ENCODE data around the gene CDH16. TPM values are rescaled to one million over a fixed set of nuclear protein-coding genes. Genes with fewer than 3 reads are reported as not detected.

The CDH16 gene
- total and polyA plus RNA-seq, 2 of the 13 experiments (the other 11 are each of a cell fraction or from before 2014, with no cell fraction given), result 2.7 to 3.9 TPM

- Histone ChIP-seq H3K4me2 (ENCODE audit: low read depth, low read length) (peak within 1 kb of the TSS; percentile 89), H4K20me1 (ENCODE audit: insufficient read depth, low read length) (no peaks in the 10 kb centered on the region; the same call in 1 of the 2 replicates), H3K9ac (ENCODE audit: insufficient read depth, low read depth, low read length) (peak within 1 kb of the TSS; percentile 90), H3K36me3 (replicated peaks in 1 of 2; ENCODE audit: control insufficient read depth in 1 of 2, insufficient read depth in 2 of 2, low read length in 2 of 2) (peaks cover 6 to 18% of the 10 kb centered on the region in 2 experiments; a peak in 4 of 5 replicates), H3K9me3 (ENCODE audit: low read length) (no peaks in the 10 kb centered on the region), H3K27me3 (ENCODE audit: control insufficient read depth in 1 of 2, insufficient read depth in 2 of 2, low read length in 2 of 2) (no peaks in the 10 kb centered on the region; a peak in 1 of 5 replicates), H2AFZ (ENCODE audit: low read length) (no peak within 1 kb of the TSS), H3K79me2 (ENCODE audit: insufficient read depth, low read length) (peaks cover 33% of the 10 kb centered on the region), H3K4me3 (replicated peaks in 1 of 3; ENCODE audit: insufficient read depth in 1 of 3, low read depth in 2 of 3, low read length in 3 of 3) (peak within 1 kb of the TSS; percentile 81 to 89 (median 88)), H3K27ac (ENCODE audit: extremely low read length, insufficient read depth, low read length) (peak within 1 kb of the TSS; percentile 81), H3K4me1 (ENCODE audit: insufficient read depth, low read length) (peaks cover 65% of the 10 kb centered on the region)
- DNase-seq (ENCODE audit: low spot score), result peak; percentile 77
- intact Hi-C loops (cut with micrococcal nuclease; ENCODE audit: unreplicated experiment), result loop anchor here (1.0 kb wide), 1 partner anchor 177 kb away; no protein-coding TSS in a partner anchor
- CTCF ChIA-PET (ENCODE audit: low intra/inter-chr PET ratio, low total read pairs), result no interaction called here
- WGBS (ENCODE audit: low lambda C conversion rate), result 0% methylated on average over 24 of the region's 76 CpGs
- POLR2A ChIA-PET, result interaction anchor here (0.7 to 2.4 kb wide), 11 partner anchors 8 to 133 kb away, joined by 3 to 20 read pairs (median 3); partner anchors contain the start of genes CDH16 and PDP2
- BruUV-seq (replicated peaks), result no TSS peak
- in situ Hi-C loops (cut with HindIII; ENCODE audit: extremely low pct_ligation_motif_present, low pct_unique_long_range_greater_than_20kb), result no loop called here
- peak; percentile 69 for ATAC-seq
- FAIRE-seq, result peak; percentile 76
- TF ChIP-seq AGO1 (IDR thresholded peaks at IDR 0.05; ENCODE audit: low read depth, low read length, poor library complexity, severe bottlenecking), result peak; percentile 65
- TF ChIP-seq HDAC1 (CRISPR knock-in tag; IDR thresholded peaks at IDR 0.05), result peak; percentile 99
- peak in 1 of 2 experiments; percentile 78; a peak in 2 of 4 replicates for TF ChIP-seq REST (IDR thresholded peaks at IDR 0.05; ENCODE audit: borderline replicate concordance in 1 of 2, low read depth in 1 of 2, low read length in 2 of 2)
- TF ChIP-seq CHCHD3 (CRISPR knock-in tag; IDR thresholded peaks at IDR 0.05), result peak; percentile 59; the same call in 1 of the 2 replicates
- TF ChIP-seq, protein P1, sequence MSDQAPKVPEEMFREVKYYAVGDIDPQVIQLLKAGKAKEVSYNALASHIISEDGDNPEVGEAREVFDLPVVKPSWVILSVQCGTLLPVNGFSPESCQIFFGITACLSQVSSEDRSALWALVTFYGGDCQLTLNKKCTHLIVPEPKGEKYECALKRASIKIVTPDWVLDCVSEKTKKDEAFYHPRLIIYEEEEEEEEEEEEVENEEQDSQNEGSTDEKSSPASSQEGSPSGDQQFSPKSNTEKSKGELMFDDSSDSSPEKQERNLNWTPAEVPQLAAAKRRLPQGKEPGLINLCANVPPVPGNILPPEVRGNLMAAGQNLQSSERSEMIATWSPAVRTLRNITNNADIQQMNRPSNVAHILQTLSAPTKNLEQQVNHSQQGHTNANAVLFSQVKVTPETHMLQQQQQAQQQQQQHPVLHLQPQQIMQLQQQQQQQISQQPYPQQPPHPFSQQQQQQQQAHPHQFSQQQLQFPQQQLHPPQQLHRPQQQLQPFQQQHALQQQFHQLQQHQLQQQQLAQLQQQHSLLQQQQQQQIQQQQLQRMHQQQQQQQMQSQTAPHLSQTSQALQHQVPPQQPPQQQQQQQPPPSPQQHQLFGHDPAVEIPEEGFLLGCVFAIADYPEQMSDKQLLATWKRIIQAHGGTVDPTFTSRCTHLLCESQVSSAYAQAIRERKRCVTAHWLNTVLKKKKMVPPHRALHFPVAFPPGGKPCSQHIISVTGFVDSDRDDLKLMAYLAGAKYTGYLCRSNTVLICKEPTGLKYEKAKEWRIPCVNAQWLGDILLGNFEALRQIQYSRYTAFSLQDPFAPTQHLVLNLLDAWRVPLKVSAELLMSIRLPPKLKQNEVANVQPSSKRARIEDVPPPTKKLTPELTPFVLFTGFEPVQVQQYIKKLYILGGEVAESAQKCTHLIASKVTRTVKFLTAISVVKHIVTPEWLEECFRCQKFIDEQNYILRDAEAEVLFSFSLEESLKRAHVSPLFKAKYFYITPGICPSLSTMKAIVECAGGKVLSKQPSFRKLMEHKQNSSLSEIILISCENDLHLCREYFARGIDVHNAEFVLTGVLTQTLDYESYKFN (CRISPR knock-in tag; conservative IDR thresholded peaks at IDR 0.05), result peak; percentile 54
- TF ChIP-seq HNRNPK (IDR thresholded peaks at IDR 0.05; ENCODE audit: low read depth, low read length, poor library complexity, severe bottlenecking), result peak; percentile 20
- TF ChIP-seq ZNF18 (CRISPR knock-in tag; IDR thresholded peaks at IDR 0.05; ENCODE audit: insufficient replicate concordance), result peak; percentile 78
- no peak for TF ChIP-seq ZNF282 (IDR thresholded peaks at IDR 0.05; ENCODE audit: partially characterized antibody)
- TF ChIP-seq KDM4B (CRISPR knock-in tag; IDR thresholded peaks at IDR 0.05), result peak; percentile 93; the same call in 1 of the 2 replicates
- TF ChIP-seq ZNF253 (CRISPR knock-in tag; IDR thresholded peaks at IDR 0.05; ENCODE audit: borderline replicate concordance), result peak; percentile 47; the same call in 1 of the 2 replicates
- peak; percentile 92 for TF ChIP-seq MYPOP (CRISPR knock-in tag; IDR thresholded peaks at IDR 0.05)
These were observed 15.6 kb upstream of the CDH16 start, which contains the start of gene CIAO2B for GRCh38 chr16:66934138-66934838. TSS of gene CIAO2B (minus strand) at chr16:66934402. CDS start at chr16:66934364, 38 bp downstream.

Measured in HepG2 (cell line).